Measurements from ENCODE around the gene PANK4.

PANK4 gene

DNA sequence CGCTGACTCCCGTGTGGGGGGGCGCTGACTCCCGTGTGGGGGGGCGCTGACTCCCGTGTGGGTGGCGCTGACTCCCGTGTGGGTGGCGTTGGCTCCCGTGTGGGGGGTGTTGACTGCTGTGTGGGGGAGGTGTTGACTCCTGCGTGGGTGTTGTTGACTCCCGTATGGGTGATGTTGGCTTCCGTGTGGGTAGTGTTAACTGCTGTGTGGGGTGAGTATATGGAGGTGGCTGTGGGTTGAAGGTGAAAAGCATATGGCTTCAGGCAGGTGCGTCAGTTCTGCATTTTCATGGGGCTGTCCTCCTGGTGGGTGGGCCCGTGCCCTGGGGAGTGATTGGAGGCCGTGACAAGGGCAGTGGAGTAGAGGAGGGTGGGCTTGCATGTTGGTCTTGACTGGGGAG is 42.4 kb downstream of the PANK4 start:
- Mint-ChIP-seq H3K4me1 (no peaks in the 10 kb centered on the region), H3K4me3 (no peak overlapping the region), H3K36me3 (ENCODE audit: low read depth) (no peaks in the 10 kb centered on the region), H3K9me3 (peaks cover 11% of the 10 kb centered on the region), H3K27me3 (ENCODE audit: low read depth) (no peaks in the 10 kb centered on the region), H3K27ac (no peak overlapping the region)
- TF ChIP-seq, protein P1, sequence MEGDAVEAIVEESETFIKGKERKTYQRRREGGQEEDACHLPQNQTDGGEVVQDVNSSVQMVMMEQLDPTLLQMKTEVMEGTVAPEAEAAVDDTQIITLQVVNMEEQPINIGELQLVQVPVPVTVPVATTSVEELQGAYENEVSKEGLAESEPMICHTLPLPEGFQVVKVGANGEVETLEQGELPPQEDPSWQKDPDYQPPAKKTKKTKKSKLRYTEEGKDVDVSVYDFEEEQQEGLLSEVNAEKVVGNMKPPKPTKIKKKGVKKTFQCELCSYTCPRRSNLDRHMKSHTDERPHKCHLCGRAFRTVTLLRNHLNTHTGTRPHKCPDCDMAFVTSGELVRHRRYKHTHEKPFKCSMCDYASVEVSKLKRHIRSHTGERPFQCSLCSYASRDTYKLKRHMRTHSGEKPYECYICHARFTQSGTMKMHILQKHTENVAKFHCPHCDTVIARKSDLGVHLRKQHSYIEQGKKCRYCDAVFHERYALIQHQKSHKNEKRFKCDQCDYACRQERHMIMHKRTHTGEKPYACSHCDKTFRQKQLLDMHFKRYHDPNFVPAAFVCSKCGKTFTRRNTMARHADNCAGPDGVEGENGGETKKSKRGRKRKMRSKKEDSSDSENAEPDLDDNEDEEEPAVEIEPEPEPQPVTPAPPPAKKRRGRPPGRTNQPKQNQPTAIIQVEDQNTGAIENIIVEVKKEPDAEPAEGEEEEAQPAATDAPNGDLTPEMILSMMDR (IDR thresholded peaks at IDR 0.05; ENCODE audit: unreplicated experiment in 3 of 3) = no peak

DNA sequence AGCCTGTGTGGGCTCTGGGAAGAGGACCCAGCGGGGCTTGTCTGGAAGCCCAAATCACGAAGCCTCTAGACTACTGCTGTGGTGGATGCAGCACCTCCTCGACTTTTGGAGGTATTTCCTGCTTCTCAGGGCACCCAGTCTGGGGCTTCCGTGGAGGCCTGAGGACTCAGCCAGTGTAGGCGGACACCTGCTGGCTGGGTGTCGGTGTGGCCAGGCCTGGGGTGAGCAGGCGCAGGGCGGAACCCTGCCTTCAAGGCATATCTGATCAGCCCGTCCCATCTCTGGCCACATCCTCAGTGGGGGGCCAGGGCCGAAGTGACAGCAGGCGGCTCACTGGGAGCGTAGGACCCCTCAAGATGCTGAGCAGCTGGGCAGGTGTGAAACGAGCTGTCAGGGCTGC is 43.4 kb downstream of the PANK4 start:
- no peaks in the 10 kb centered on the region for H3K4me1 Mint-ChIP-seq
- no peak overlapping the region for H3K27ac Mint-ChIP-seq
- no peaks in the 10 kb centered on the region for H3K36me3 Mint-ChIP-seq (ENCODE audit: low read depth)
- H3K27me3 Mint-ChIP-seq (ENCODE audit: low read depth) = no peaks in the 10 kb centered on the region
- TF ChIP-seq, protein P1 (IDR thresholded peaks at IDR 0.05; ENCODE audit: unreplicated experiment in 3 of 3) = no peak
- no peak overlapping the region for H3K4me3 Mint-ChIP-seq
- H3K9me3 Mint-ChIP-seq = peaks cover 5% of the 10 kb centered on the region

DNA sequence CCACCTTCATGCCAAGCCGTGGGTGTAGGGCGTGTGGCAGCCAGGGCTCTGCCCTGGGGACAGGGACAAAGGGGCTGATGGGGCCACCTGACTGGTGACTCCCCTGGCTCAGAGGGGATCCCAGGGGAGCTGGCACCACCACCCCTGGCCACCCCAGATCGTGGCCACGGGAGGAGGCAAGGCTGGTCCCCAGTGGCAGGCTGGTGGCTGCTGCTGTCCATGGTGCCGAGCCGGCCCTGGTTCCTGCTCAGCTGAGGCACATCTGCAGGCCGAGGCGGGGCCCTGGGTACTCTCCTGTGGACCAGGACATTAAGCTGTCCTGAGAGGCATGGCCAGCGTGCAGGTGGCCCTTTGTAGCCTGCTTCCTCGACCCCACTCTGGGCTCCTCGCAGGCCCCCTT is 43.8 kb downstream of the PANK4 start:
- Mint-ChIP-seq H3K27ac (no peak overlapping the region), H3K36me3 (ENCODE audit: low read depth) (no peaks in the 10 kb centered on the region), H3K27me3 (ENCODE audit: low read depth) (no peaks in the 10 kb centered on the region), H3K9me3 (peaks cover under 1% of the 10 kb centered on the region), H3K4me1 (no peaks in the 10 kb centered on the region), H3K4me3 (no peak overlapping the region)
- TF ChIP-seq, protein P1 (IDR thresholded peaks at IDR 0.05; ENCODE audit: unreplicated experiment in 3 of 3) = no peak

DNA sequence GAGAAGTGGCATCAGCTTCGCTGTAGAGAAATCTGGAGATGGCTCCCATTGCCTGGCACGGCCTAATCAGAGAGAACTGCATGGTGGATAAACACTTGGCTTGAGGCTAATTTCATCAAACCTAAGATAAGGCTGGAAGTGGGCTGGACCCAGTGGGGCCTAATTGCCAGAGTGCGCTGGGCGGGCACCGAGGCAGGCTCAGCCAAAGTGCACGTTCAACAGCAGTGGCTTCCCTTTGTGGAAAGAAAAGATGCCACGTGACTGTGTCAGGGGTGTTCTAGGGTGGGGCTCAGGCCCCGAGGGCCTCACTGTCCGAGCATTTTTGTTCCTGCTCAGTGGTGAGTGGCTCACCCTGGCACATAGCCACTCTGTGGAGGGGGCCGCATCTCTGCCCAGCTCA is 44.5 kb downstream of the PANK4 start:
- TF ChIP-seq, protein P1 (IDR thresholded peaks at IDR 0.05; ENCODE audit: unreplicated experiment in 3 of 3) = no peak
- Mint-ChIP-seq H3K27me3 (ENCODE audit: low read depth) (no peaks in the 10 kb centered on the region), H3K4me3 (no peak overlapping the region), H3K4me1 (no peaks in the 10 kb centered on the region), H3K9me3 (no peaks in the 10 kb centered on the region), H3K36me3 (ENCODE audit: low read depth) (no peaks in the 10 kb centered on the region), H3K27ac (no peak overlapping the region)

DNA sequence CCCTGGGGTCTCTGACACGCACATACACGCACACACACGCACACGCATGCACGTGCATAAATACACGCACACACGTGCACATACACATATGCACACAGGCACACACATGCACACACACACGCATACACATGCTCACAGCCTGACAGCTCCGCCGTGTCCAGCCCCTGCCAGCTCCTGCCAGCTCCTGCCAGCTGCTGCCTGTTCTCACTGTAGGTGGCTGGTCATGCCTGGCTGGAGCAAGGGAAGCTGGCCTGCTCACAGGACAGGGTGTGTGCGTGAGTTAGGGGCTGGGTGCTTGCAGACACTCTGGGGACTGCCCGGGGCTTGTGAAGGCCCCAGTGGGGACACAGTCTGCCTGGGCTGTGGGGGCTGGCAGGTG is 45.4 kb downstream of the PANK4 start:
- Mint-ChIP-seq H3K9me3 (no peaks in the 10 kb centered on the region), H3K27ac (no peak overlapping the region), H3K4me3 (no peak overlapping the region), H3K4me1 (no peaks in the 10 kb centered on the region), H3K36me3 (ENCODE audit: low read depth) (no peaks in the 10 kb centered on the region), H3K27me3 (ENCODE audit: low read depth) (no peaks in the 10 kb centered on the region)
- TF ChIP-seq, protein P1 (IDR thresholded peaks at IDR 0.05; ENCODE audit: unreplicated experiment in 3 of 3) = no peak

DNA sequence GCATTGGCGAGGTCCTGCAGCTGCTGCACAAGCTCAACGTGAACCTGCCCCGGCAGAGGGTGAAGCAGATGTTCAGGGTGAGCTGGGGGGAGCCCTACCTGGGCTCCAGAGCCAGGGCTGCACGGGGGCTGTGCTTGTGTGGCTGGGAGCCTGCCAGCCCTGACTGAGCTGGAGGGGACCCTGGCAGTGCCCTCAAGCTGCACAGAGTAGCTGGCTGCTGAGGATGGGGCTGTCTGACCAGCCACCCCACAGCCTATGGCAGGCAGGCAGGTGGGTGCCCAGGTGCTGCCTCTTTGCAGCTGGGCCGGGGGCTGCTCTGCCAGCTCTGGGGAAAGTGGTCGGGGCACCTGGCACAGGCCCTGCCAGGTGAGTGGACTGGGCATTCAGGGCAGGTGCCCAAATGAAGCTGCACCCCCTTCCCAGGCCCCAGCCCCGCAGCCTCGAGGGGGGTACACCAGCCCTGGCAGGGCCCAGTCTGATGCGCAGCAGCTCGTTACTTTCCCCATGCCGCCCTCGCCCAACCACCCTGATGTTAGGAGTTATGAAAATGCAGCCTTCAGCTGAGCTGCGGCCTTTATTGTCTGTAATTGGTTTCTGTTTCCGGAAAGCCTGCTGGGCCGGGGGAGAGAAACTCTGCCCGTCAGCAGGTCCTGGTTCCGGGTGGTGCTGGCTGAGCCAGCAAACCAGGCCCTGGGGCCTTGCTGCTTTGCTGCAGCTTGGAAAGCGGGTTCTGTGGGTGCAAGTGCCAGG is 46.0 kb downstream of the PANK4 start:
- TF ChIP-seq, protein P1 (IDR thresholded peaks at IDR 0.05; ENCODE audit: unreplicated experiment in 3 of 3) = no peak
- Mint-ChIP-seq H3K27me3 (ENCODE audit: low read depth) (no peaks in the 10 kb centered on the region), H3K27ac (no peak overlapping the region), H3K36me3 (ENCODE audit: low read depth) (no peaks in the 10 kb centered on the region), H3K4me3 (no peak overlapping the region), H3K9me3 (no peaks in the 10 kb centered on the region), H3K4me1 (no peaks in the 10 kb centered on the region)
